GM12878 (cell line): Measurements from ENCODE around the gene NUCB1. TPM values are rescaled to one million over a fixed set of nuclear protein-coding genes. Genes with fewer than 3 reads are reported as not detected.

ENCODE experiments used
- ASH2L ChIP-seq: fragments of 300-600, 200-600 bp; sonication (generic); IDR thresholded peaks from 2 replicates; pipeline ENCODE4 v1.6.1; 2017; ENCODE audit warnings: low read depth, mild to moderate bottlenecking, borderline replicate concordance
- EED ChIP-seq: sonication (generic); IDR thresholded peaks from 2 replicates; pipeline ENCODE4 v1.6.1; 2016; ENCODE audit warnings: antibody characterized with exemption, low read depth
- EGR1 ChIP-seq, 2 experiments: IDR thresholded peaks; 1 replicate in 1 of 2; 2 replicates in 1 of 2; pipeline ENCODE4 v1.6.1; 2011 to 2012; ENCODE audit warnings: low read depth in 2 of 2, low read length in 2 of 2, borderline replicate concordance in 1 of 2, mild to moderate bottlenecking in 1 of 2, moderate library complexity in 1 of 2
- ELK1 ChIP-seq: IDR thresholded peaks from 2 replicates; pipeline ENCODE4 v1.6.1; 2012; ENCODE audit warnings: low read depth, low read length, improper control_type of control experiment
- HDAC2 ChIP-seq: fragments of 200-600 bp; sonication (generic); IDR thresholded peaks from 2 replicates; pipeline ENCODE4 v1.6.1; 2017
- IRF5 ChIP-seq: fragments of 450-650 bp; IDR thresholded peaks from 2 replicates; pipeline ENCODE4 v1.6.1; 2017; ENCODE audit warnings: borderline replicate concordance
- PAX8 ChIP-seq: fragments of 450-650 bp; IDR thresholded peaks from 2 replicates; pipeline ENCODE4 v1.6.1; 2017; ENCODE audit warnings: mild to moderate bottlenecking, moderate library complexity
- PKNOX1 ChIP-seq: fragments of 450-650 bp; IDR thresholded peaks from 2 replicates; pipeline ENCODE4 v1.6.1; 2016; ENCODE audit warnings: mild to moderate bottlenecking
- PML ChIP-seq: IDR thresholded peaks from 2 replicates; pipeline ENCODE4 v1.6.1; 2012; ENCODE audit warnings: low read length, inconsistent platforms
- POLR2A ChIP-seq: IDR thresholded peaks from 2 replicates; pipeline ENCODE4 v1.6.1; 2011; ENCODE audit warnings: low read depth, mild to moderate bottlenecking, low read length
- POLR2AphosphoS2 ChIP-seq: IDR thresholded peaks from 2 replicates; pipeline ENCODE4 v1.6.1; 2011; ENCODE audit warnings: low read depth, mild to moderate bottlenecking, low read length, improper control_type of control experiment, moderate library complexity
- POLR2AphosphoS5 ChIP-seq: IDR thresholded peaks from 2 replicates; pipeline ENCODE4 v1.6.1; 2011; ENCODE audit warnings: mild to moderate bottlenecking, low read length, inconsistent platforms
- RCOR1 ChIP-seq: conservative IDR thresholded peaks from 2 replicates; pipeline ENCODE4 v1.6.1; 2012; ENCODE audit warnings: low read depth, low read length, improper control_type of control experiment
- SIX5 ChIP-seq: IDR thresholded peaks from 2 replicates; pipeline ENCODE4 v1.6.1; 2011; ENCODE audit warnings: mild to moderate bottlenecking, low read depth, low read length, moderate library complexity; ENCODE audit not compliant: severe bottlenecking
- TAF1 ChIP-seq: IDR thresholded peaks from 2 replicates; pipeline ENCODE4 v1.6.1; 2011; ENCODE audit warnings: mild to moderate bottlenecking, low read depth, low read length, borderline replicate concordance
- ZNF274 ChIP-seq: IDR thresholded peaks from one replicate; pipeline ENCODE4 v1.8.0; 2011; ENCODE audit not compliant: insufficient read length, insufficient read depth
- polyA plus RNA-seq, 11 experiments: library from polyadenylated mRNA; depleted of rRNA in 4 of 11; unstranded in 6 of 11; stranded (reverse) in 5 of 11; fragments of >200 nt; fragmentation: Nextera tagmentation in 4 of 11; fragmentation: Illumina TruSeq in 1 of 11; extraction: Ambion mirVana in 4 of 11; extraction: Trizol in 1 of 11; gene quantifications; 1 replicate in 1 of 11; 2 replicates in 10 of 11; pipeline versions ENCODE4 v1.2.1 to v1.2.3, GENCODE V29; 2011 to 2016; ENCODE audit warnings: inconsistent platforms in 2 of 11, missing spikeins in 2 of 11, low read depth in 1 of 11
- total RNA-seq, 4 experiments: library from RNA; depleted of rRNA in 3 of 4; stranded (reverse); fragments of >200 nt in 3 of 4; fragmentation: Illumina TruSeq in 1 of 4; extraction: Trizol in 1 of 4; gene quantifications; 2 replicates each; pipeline versions ENCODE4 v1.2.1 to v1.2.3, GENCODE V29; 2013 to 2021
- TF ChIP-seq, protein P1 (sequence below): IDR thresholded peaks from 2 replicates; pipeline ENCODE4 v1.6.1; 2012; ENCODE audit warnings: mild to moderate bottlenecking, low read depth, low read length

The NUCB1 gene
- total and polyA plus RNA-seq, 10 of the 15 experiments (the other 5 are each of a cell fraction or from before 2014, with no cell fraction given), result 1.8 to 112 (median 44.5) TPM

GRCh38 chr19:48874303-48875135, 25.6 kb upstream of the NUCB1 start (continued):
- no peak for TF ChIP-seq RCOR1
- TF ChIP-seq POLR2A, result peak; percentile 50
- TF ChIP-seq ZNF274, result no peak
- no peak for TF ChIP-seq PML
- TF ChIP-seq IRF5, result no peak
- no peak for TF ChIP-seq SIX5
- peak; percentile 65; the same call in 1 of the 2 replicates for TF ChIP-seq POLR2AphosphoS2
- TF ChIP-seq EGR1 (IDR thresholded peaks at IDR 0.05; ENCODE audit: borderline replicate concordance in 1 of 2, low read depth in 2 of 2, low read length in 2 of 2), result 0 out of 3 replicates have a peak, but pooled peaks of 1 of the 2 experiments have one; percentile 11
- no peak for TF ChIP-seq PAX8
- TF ChIP-seq TAF1, result no peak
- TF ChIP-seq POLR2AphosphoS5, result peak; percentile 25; the same call in 1 of the 2 replicates
- no peak for TF ChIP-seq ASH2L
- no peak for TF ChIP-seq PKNOX1
- TF ChIP-seq EED, result no peak
- TF ChIP-seq, protein P1, sequence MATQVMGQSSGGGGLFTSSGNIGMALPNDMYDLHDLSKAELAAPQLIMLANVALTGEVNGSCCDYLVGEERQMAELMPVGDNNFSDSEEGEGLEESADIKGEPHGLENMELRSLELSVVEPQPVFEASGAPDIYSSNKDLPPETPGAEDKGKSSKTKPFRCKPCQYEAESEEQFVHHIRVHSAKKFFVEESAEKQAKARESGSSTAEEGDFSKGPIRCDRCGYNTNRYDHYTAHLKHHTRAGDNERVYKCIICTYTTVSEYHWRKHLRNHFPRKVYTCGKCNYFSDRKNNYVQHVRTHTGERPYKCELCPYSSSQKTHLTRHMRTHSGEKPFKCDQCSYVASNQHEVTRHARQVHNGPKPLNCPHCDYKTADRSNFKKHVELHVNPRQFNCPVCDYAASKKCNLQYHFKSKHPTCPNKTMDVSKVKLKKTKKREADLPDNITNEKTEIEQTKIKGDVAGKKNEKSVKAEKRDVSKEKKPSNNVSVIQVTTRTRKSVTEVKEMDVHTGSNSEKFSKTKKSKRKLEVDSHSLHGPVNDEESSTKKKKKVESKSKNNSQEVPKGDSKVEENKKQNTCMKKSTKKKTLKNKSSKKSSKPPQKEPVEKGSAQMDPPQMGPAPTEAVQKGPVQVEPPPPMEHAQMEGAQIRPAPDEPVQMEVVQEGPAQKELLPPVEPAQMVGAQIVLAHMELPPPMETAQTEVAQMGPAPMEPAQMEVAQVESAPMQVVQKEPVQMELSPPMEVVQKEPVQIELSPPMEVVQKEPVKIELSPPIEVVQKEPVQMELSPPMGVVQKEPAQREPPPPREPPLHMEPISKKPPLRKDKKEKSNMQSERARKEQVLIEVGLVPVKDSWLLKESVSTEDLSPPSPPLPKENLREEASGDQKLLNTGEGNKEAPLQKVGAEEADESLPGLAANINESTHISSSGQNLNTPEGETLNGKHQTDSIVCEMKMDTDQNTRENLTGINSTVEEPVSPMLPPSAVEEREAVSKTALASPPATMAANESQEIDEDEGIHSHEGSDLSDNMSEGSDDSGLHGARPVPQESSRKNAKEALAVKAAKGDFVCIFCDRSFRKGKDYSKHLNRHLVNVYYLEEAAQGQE, result no peak
- TF ChIP-seq ELK1, result no peak
- no peak for TF ChIP-seq HDAC2
